Activated CD8-positive, alpha-beta memory T cell treated with anti-CD3 and anti-CD28 coated beads, Interleukin-2, amount 10 ng/mL, durations not matched to agents 7 days and 5 days (primary cell): ENCODE measurements around the gene CREB5. TPM values are rescaled to one million over a fixed set of nuclear protein-coding genes. Genes with fewer than 3 reads are reported as not detected.

Experiments used
- ATAC-seq: fragments of 150-1000 bp; cut with Tn5 transposase; one replicate; pipeline ENCODE4 v1.10.0; 2021; ENCODE audit warnings: moderate library complexity
- CTCF ChIA-PET: fragments of 350-600 bp; sonication (Branson Sonifier 250); formaldehyde crosslinking; loops from one replicate; lab custom pipeline; 2021; ENCODE audit warnings: antibody characterized with exemption; lab: Charles Lee
- DNase-seq: peaks from one replicate; pipeline ENCODE4 v3.0.0-alpha.2; 2020
- H3K27ac Mint-ChIP-seq: one replicate; pipeline ENCODE4 v1.8.0; 2021; ENCODE audit warnings: mild to moderate bottlenecking, mixed read lengths
- H3K27me3 Mint-ChIP-seq: one replicate; pipeline ENCODE4 v1.8.0; 2021; ENCODE audit warnings: mixed read lengths
- H3K36me3 Mint-ChIP-seq: one replicate; pipeline ENCODE4 v1.8.0; 2021; ENCODE audit warnings: mild to moderate bottlenecking, mixed read lengths
- H3K4me1 Mint-ChIP-seq: one replicate; pipeline ENCODE4 v1.8.0; 2021; ENCODE audit warnings: mixed read lengths
- H3K4me3 Mint-ChIP-seq: one replicate; pipeline ENCODE4 v1.8.0; 2021; ENCODE audit warnings: mild to moderate bottlenecking, moderate library complexity, mixed read lengths
- H3K9me3 Mint-ChIP-seq: one replicate; pipeline ENCODE4 v1.8.0; 2022; ENCODE audit warnings: low read depth, mixed read lengths
- total RNA-seq, 2 experiments: library from RNA; stranded (reverse); gene quantifications; one replicate each; pipeline ENCODE4 v1.2.3, GENCODE V29; 2021

The CREB5 gene
- total RNA-seq, 2 experiments from 2014 or later, result not detected

GRCh38 chr7:28410628-28411531 is 1.4 kb upstream of the CREB5 start:
- CTCF ChIA-PET, result interaction anchor here (1.1 kb wide), 1 partner anchor 349 kb away, joined by 3 read pairs; no protein-coding TSS in a partner anchor
- Mint-ChIP-seq H3K27ac (no peak overlapping the region), H3K27me3 (peaks cover 69% of the 10 kb centered on the region), H3K36me3 (no peaks in the 10 kb centered on the region), H3K4me1 (peaks cover 12% of the 10 kb centered on the region), H3K9me3 (no peaks in the 10 kb centered on the region), H3K4me3 (no peak overlapping the region)
- ATAC-seq, result no peak
- DNase-seq, result no peak

DNA sequence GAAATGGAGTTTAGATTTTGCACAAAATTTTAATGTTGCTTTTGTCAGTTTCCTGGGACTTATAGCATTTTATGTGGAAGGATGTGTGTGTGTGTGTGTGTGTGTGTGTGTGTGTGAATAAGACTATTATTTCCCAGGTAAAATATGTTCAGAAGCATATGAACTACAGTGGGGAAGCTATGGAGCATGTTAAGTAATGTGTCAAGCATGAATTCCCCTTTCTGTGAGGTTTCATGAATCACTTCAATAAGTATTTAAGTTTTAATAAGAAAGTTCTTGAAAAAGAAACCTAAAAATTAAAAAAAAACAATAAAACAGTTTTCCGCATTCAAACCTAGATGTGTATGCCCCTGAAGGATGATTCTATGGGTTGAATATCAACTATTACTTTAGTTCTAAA is 693 bp downstream of the CREB5 start:
- no peaks in the 10 kb centered on the region for H3K9me3 Mint-ChIP-seq
- ATAC-seq (no peak), DNase-seq (no peak)
- no peak overlapping the region for H3K27ac Mint-ChIP-seq
- H3K4me3 Mint-ChIP-seq, result no peak overlapping the region
- CTCF ChIA-PET, result no interaction called here
- H3K27me3 Mint-ChIP-seq, result peaks cover 68% of the 10 kb centered on the region
- peaks cover 12% of the 10 kb centered on the region for H3K4me1 Mint-ChIP-seq
- no peaks in the 10 kb centered on the region for H3K36me3 Mint-ChIP-seq

DNA sequence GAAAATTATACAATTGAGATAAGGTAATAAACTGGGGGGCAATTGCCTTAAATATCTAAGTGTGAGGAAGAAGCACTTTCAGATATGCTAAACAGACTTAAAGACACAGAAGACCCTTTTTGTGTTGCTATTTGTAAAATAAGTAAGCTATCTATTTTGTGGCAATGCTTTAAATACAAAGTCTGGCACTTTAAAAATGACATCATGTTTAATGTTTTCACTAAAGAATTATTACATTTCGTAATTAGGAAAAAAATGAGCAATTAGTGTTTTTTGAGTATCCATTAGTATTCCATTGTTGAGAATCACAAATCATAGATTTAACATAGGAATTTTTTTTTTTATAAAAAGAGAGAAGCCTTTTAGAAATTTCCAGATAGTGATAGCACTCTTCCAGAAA is 2.1 kb downstream of the CREB5 start:
- Mint-ChIP-seq H3K4me3 (no peak overlapping the region), H3K36me3 (no peaks in the 10 kb centered on the region), H3K27ac (no peak overlapping the region), H3K27me3 (peaks cover 61% of the 10 kb centered on the region), H3K4me1 (peaks cover 9% of the 10 kb centered on the region), H3K9me3 (no peaks in the 10 kb centered on the region)
- ATAC-seq (no peak), DNase-seq (no peak)
- CTCF ChIA-PET, result interaction anchor here (0.5 kb wide), 1 partner anchor 80 kb away, joined by 3 read pairs; no protein-coding TSS in a partner anchor

- H3K27me3 Mint-ChIP-seq, result peaks cover 36% of the 10 kb centered on the region
- H3K27ac Mint-ChIP-seq, result no peak overlapping the region
- DNase-seq (no peak), ATAC-seq (no peak)
- CTCF ChIA-PET, result no interaction called here
- H3K4me3 Mint-ChIP-seq, result no peak overlapping the region
- H3K4me1 Mint-ChIP-seq, result no peaks in the 10 kb centered on the region
- no peaks in the 10 kb centered on the region for H3K9me3 Mint-ChIP-seq
- no peaks in the 10 kb centered on the region for H3K36me3 Mint-ChIP-seq
Measured at GRCh38 chr7:28417321-28417940, 5.1 kb downstream of the CREB5 start.

GRCh38 chr7:28418311-28418710 is 6.0 kb downstream of the CREB5 start:
- H3K9me3 Mint-ChIP-seq, result no peaks in the 10 kb centered on the region
- no peaks in the 10 kb centered on the region for H3K36me3 Mint-ChIP-seq
- H3K27me3 Mint-ChIP-seq, result peaks cover 34% of the 10 kb centered on the region
- DNase-seq (no peak), ATAC-seq (no peak)
- no peak overlapping the region for H3K27ac Mint-ChIP-seq
- no peaks in the 10 kb centered on the region for H3K4me1 Mint-ChIP-seq
- CTCF ChIA-PET, result no interaction called here
- H3K4me3 Mint-ChIP-seq, result no peak overlapping the region

DNA sequence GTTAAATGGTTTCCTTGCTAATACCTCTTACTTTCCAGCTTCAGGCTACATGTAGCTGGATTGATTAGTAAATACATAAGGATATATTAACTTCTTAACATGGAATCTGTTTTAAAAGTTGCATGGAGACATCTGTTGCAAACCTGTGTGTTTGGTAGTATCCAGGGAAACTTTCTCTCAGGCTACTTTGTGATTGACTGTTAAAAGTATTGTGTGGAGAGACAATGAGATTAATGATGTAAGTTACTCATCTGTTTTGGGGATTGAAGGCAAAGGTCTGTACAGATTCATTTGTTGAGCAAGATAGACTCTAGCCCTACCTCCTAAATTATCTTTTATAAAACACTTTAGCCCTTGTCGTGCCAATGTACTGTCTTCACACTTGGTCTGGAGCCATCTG is 6.6 kb downstream of the CREB5 start:
- no peaks in the 10 kb centered on the region for H3K36me3 Mint-ChIP-seq
- no peak for ATAC-seq
- CTCF ChIA-PET, result no interaction called here
- no peaks in the 10 kb centered on the region for H3K9me3 Mint-ChIP-seq
- H3K4me3 Mint-ChIP-seq, result no peak overlapping the region
- no peaks in the 10 kb centered on the region for H3K4me1 Mint-ChIP-seq
- no peak for DNase-seq
- no peak overlapping the region for H3K27ac Mint-ChIP-seq
- H3K27me3 Mint-ChIP-seq, result peaks cover 29% of the 10 kb centered on the region

- no peaks in the 10 kb centered on the region for H3K9me3 Mint-ChIP-seq
- ATAC-seq, result no peak
- H3K4me3 Mint-ChIP-seq, result no peak overlapping the region
- H3K27ac Mint-ChIP-seq, result no peak overlapping the region
- no peak for DNase-seq
- CTCF ChIA-PET, result no interaction called here
- H3K36me3 Mint-ChIP-seq, result no peaks in the 10 kb centered on the region
- peaks cover 29% of the 10 kb centered on the region for H3K27me3 Mint-ChIP-seq
- H3K4me1 Mint-ChIP-seq, result no peaks in the 10 kb centered on the region
Measured at GRCh38 chr7:28419716-28420115, 7.4 kb downstream of the CREB5 start.

- Mint-ChIP-seq H3K4me3 (no peak overlapping the region), H3K9me3 (no peaks in the 10 kb centered on the region), H3K27ac (no peak overlapping the region), H3K27me3 (peaks cover 20% of the 10 kb centered on the region), H3K4me1 (no peaks in the 10 kb centered on the region), H3K36me3 (no peaks in the 10 kb centered on the region)
- no peak for DNase-seq
- CTCF ChIA-PET, result no interaction called here
- ATAC-seq, result no peak
Measured at GRCh38 chr7:28423112-28423511, 10.8 kb downstream of the CREB5 start.

GRCh38 chr7:28423918-28424514 is 11.7 kb downstream of the CREB5 start:
- no peak overlapping the region for H3K27ac Mint-ChIP-seq
- H3K27me3 Mint-ChIP-seq, result peaks cover 17% of the 10 kb centered on the region
- H3K4me1 Mint-ChIP-seq, result no peaks in the 10 kb centered on the region
- CTCF ChIA-PET, result no interaction called here
- H3K4me3 Mint-ChIP-seq, result no peak overlapping the region
- no peaks in the 10 kb centered on the region for H3K9me3 Mint-ChIP-seq
- DNase-seq (no peak), ATAC-seq (no peak)
- H3K36me3 Mint-ChIP-seq, result no peaks in the 10 kb centered on the region

GRCh38 chr7:28425496-28425895 is 13.2 kb downstream of the CREB5 start:
- Mint-ChIP-seq H3K27ac (no peak overlapping the region), H3K4me1 (no peaks in the 10 kb centered on the region), H3K27me3 (peaks cover 18% of the 10 kb centered on the region), H3K4me3 (no peak overlapping the region), H3K36me3 (no peaks in the 10 kb centered on the region), H3K9me3 (no peaks in the 10 kb centered on the region)
- ATAC-seq (no peak), DNase-seq (no peak)
- CTCF ChIA-PET, result no interaction called here

- CTCF ChIA-PET, result no interaction called here
- peaks cover 17% of the 10 kb centered on the region for H3K27me3 Mint-ChIP-seq
- H3K4me1 Mint-ChIP-seq, result no peaks in the 10 kb centered on the region
- H3K4me3 Mint-ChIP-seq, result no peak overlapping the region
- no peaks in the 10 kb centered on the region for H3K9me3 Mint-ChIP-seq
- H3K36me3 Mint-ChIP-seq, result no peaks in the 10 kb centered on the region
- no peak for ATAC-seq
- H3K27ac Mint-ChIP-seq, result no peak overlapping the region
- DNase-seq, result no peak
Measured at GRCh38 chr7:28427236-28427635, 14.9 kb downstream of the CREB5 start.

GRCh38 chr7:28430616-28431015 is 18.3 kb downstream of the CREB5 start:
- CTCF ChIA-PET, result no interaction called here
- no peak overlapping the region for H3K4me3 Mint-ChIP-seq
- ATAC-seq, result no peak
- no peak overlapping the region for H3K27ac Mint-ChIP-seq
- no peak for DNase-seq
- H3K27me3 Mint-ChIP-seq, result peaks cover 18% of the 10 kb centered on the region
- no peaks in the 10 kb centered on the region for H3K4me1 Mint-ChIP-seq
- no peaks in the 10 kb centered on the region for H3K9me3 Mint-ChIP-seq
- H3K36me3 Mint-ChIP-seq, result no peaks in the 10 kb centered on the region

- H3K36me3 Mint-ChIP-seq, result no peaks in the 10 kb centered on the region
- H3K4me3 Mint-ChIP-seq, result no peak overlapping the region
- DNase-seq (no peak), ATAC-seq (no peak)
- H3K4me1 Mint-ChIP-seq, result no peaks in the 10 kb centered on the region
- H3K27ac Mint-ChIP-seq, result no peak overlapping the region
- peaks cover 20% of the 10 kb centered on the region for H3K27me3 Mint-ChIP-seq
- H3K9me3 Mint-ChIP-seq, result no peaks in the 10 kb centered on the region
- CTCF ChIA-PET, result interaction anchor here (1.5 kb wide), 1 partner anchor 490 kb away, joined by 4 read pairs; no protein-coding TSS in a partner anchor
Measured at GRCh38 chr7:28432105-28432504, 19.8 kb downstream of the CREB5 start.
